ENCODE data around the gene ARHGAP10.

Gene ARHGAP10

DNA sequence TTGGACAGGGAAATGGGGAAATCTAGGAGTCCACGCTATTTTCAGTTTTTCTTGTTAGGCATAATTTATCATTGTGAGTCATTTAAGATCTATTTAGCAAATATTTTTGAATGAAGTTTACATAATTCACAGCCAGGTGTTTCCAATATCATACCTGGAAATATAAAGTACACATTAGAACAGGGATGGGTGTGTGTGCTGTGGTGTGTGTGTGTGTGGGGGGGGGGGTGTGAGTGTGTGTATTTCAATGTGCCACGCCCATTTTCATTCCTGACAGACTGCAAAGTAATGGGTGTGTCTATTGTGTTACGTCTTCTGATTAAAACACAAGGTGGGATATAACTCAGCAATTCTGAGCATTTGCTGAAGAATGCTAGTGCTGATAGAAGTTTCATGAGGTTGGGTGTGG, 33.2 kb downstream of the ARHGAP10 start:
- in situ Hi-C loops (cut with MboI; ENCODE audit: low sequenced_read_pairs): no loop called here

DNA sequence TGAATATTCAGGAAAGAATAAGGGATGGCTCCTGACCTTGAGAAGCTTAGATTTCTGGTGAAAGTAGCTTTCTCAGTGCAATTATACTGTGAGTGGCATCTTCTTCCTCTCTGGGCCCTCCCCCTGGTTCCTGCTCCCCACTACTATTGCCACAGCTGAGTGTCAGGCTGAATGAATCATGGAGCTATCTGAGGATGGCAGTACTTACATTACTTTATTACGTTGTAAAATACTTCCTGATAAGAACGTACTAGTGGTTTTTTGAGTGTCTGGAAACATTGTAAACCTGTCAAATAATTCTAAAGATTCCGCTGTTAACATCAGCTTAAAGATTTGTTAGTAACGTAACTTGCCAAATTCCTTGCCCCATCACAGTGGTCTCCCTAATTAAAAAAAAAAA, 36.2 kb downstream of the ARHGAP10 start:
- in situ Hi-C loops (cut with MboI; ENCODE audit: low sequenced_read_pairs): no loop called here

DNA sequence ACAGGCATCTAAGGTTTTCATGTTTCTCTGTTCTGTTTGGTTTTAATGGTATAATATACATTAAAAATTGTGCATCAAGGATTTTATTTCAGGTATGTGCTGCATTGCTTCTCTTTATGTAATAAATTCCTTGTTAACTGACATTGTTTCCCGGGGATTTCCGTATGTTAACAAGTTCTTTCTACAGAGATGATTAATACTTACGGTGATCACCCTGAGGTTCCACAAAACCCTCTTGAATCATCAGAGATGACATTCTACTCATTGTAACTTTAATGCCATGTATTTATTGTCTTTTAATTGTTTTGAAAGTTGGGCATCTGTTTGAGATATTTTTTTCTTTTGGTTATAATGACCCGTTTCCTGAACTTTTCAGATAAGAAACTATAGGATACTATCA, 37.5 kb downstream of the ARHGAP10 start:
- in situ Hi-C loops (cut with MboI; ENCODE audit: low sequenced_read_pairs): no loop called here

DNA sequence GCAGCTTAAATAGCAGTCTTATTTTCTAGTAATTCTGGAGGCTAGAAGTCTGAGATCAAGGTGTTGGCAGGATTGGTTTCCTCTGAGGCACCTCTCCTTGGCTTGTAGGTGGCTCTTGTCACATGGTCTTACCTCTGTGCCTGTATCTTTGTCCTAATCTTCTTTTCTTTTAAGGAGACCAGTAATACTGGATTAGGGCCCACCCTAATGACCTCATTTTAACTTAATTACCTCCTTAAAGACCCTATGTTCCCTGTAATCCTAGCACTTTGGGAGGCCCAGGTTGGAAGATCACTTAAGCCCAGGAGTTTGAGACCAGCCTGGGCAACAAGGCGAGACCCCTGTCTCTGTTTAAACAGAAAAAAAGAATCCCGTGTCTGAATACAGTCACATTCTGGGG, 38.9 kb downstream of the ARHGAP10 start:
- in situ Hi-C loops (cut with MboI; ENCODE audit: low sequenced_read_pairs): no loop called here

DNA sequence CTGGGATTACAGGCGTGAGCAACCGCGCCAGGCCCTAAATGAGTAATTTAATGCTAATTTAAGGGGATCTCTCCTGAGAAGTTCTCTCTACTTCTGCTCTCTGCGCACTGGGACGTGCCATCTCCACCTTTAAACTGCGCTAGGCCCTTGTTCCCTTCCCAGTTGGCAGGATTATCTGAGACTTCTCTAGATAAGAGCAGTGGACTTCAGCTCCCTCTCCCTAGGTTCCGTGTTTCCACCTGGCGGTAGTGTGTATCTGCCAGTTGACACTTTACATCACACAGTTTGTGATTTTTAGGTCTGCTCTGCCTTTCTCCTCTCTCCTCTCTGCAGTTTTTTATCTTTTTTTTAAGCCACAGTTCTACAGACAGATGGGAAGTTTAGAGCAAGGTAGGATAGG, 40.2 kb downstream of the ARHGAP10 start:
- in situ Hi-C loops (cut with MboI; ENCODE audit: low sequenced_read_pairs): no loop called here

DNA sequence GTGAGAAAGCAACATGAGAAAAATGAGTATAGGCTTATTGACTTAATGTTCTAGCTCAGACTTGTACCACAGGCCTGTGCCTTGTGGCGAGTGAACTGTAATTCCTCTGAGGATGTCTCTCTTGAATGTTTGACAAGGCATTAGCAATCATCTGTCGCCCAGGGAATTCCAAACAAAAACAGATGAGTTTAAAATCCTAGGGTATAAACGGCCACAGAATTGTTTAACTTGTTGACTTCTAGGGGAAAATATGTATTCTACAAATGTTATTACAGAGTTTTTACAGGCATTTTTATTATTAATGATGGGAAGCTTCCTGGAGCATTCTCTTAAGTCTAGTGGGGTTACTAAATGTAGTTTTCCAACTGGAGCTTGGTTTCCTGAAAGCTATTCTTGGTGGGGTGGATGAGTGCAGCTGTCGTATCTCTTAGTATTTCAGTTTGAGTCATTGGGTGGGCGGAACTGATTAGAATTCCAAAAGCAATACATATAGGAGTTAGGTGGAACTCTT, 40.6 kb downstream of the ARHGAP10 start:
- in situ Hi-C loops (cut with MboI; ENCODE audit: low sequenced_read_pairs): no loop called here

DNA sequence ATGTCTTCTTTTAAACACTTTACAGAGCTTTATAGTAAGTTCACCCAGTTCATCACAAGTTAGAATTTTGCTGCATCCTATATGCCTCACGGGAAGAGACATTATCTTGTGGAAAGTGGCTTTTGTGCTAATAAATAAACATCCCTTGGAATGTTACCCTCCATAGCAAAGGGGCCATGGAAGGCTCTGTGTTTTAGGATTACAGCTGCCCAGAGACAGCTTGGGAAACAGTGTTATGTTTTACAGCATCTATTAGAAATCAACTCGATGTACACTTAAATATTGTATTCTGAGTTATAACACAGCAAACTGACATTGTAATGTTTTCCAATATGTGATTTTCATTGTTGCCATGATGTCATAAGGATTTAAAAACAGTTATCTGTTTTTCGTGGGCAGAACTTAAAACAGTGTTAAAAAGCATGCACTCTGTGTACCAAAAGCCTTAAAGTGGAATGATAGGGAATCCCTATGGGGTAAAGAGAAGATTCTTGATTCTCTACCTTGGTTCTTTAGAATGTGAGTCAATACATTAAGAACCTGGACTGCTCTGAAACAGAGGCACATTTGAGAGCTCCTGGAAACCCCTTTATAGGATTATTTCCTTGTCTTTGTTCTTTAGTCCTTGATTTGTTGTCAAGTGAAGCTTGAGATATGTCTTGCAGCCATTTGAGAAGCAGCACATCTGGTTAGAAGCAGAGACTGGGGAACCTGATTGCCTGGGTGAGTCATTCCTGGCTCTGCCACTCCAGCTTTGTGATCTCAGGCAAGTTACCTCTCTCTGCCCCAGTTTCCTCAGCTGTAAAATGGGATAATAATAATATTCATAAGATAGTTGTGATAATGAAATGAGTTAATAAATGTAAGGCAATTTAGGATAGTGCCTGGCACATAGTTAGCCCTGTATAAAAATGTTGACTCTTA, 41.6 kb downstream of the ARHGAP10 start:
- in situ Hi-C loops (cut with MboI; ENCODE audit: low sequenced_read_pairs): no loop called here

DNA sequence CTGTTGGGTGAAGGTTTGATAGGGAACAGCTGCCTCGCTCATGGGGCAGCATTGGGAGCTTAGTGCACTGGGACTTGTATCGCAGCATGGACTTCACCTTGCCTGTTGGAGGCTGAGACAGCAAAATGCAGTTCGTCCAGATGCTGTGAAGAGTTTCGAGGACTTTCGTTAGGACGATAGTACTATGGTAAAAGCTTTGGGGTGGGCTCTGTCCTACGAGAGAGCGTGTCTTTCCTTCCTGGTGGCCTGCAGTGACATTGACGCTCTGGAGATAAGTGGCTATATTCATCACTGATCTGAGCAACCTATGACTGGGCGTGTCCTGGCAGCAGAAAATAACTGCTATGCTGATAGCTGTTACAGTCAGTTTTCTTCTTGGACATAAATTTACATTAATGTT, 44.8 kb downstream of the ARHGAP10 start:
- in situ Hi-C loops (cut with MboI; ENCODE audit: low sequenced_read_pairs): no loop called here

DNA sequence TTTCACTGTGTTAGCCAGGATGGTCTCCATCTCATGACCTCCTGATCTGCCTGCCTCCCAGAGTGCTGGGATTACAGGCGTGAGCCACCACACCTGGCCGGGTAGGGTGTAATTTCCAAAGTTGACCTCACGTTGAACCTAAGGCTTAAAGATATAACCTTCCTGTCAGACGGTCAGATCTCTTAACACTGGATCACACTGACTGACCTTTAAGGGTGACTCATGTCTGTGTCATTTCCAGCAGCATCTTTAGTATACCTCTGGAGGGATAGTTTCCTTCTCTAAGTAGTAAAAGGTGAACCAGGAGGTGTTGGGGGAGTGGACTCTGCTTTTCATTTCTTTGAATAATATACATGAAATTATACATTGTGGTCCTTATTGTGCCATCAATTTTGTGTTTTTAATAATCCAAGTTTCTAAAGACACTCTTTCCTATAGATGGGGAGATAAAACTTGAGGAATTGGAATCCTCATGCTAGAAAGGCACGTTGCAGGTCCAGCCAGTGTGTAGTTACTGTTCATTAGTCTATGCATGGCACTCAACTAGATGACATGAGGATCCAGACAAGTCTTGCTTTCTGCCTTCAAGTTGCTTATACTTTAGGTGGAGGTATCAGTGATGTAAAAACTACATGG, 45.7 kb downstream of the ARHGAP10 start:
- in situ Hi-C loops (cut with MboI; ENCODE audit: low sequenced_read_pairs): no loop called here

DNA sequence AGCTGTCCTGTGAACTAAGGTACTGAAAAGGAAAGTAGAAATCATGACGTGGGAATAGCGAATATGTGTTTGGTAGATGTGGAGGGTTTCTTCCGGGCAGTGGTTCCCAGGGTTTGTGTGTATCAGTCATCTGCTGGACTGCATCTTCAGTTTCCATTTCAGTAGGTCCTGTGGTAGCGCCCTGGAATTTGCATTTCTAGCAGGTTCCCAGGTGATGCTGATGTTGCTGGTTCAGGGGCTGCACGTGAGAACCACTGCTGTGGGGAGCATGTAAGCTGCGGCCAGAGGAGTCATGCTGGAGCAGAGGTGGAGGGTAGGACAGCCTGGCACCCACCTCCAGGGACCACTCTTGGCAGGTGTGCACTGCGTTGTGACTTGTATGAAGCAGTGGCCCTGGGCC, 47.1 kb downstream of the ARHGAP10 start:
- in situ Hi-C loops (cut with MboI; ENCODE audit: low sequenced_read_pairs): no loop called here

DNA sequence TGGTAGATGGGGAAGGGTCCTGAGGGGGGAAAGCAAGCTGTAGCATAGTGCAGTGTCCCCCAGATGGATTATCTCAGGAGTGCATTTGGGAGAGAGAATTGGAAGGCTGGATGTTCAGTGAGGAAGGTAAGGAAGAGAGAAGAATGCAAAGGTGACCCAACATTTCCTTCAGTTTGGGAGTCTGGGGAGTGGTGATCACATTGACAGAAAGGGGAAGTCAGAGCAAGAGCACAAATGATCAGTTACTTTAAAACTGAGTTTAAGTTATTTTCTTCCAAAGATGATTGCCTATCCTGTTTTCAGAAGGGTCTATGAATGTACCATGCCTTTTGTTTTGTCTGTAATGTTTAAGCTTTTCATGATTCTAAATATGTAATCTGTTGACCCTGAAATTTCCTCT, 47.6 kb downstream of the ARHGAP10 start:
- in situ Hi-C loops (cut with MboI; ENCODE audit: low sequenced_read_pairs): no loop called here

DNA sequence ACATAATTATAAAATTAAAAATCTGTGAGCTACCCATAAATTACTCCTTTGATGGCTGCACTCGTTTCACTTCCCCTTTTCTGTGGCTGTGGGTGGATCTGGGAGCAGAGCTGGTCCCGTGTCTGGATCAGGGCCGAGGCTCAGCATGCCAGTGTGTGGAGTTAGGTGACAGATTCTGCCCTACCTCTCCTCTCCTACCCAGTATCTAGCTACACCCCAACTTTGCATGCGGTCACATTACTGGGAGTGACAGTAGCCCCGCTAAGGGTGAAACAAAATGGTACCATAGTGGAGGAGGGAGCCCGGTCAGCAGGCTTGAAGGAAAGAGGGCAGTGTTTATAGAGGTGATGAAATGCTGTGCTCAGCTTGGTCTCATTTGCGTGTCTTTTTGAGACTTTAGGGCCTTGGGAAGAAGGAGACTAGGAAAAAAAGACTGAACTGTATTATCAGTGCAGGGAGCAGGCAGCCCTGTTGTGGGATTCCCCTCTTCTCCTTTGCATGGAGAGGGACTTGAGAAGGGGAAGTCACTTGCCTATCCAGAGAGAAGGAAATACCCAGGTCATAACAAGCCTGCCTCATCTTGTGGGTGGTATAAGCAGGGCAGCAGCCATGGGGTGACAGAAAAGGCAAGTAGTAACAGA, 48.4 kb downstream of the ARHGAP10 start:
- in situ Hi-C loops (cut with MboI; ENCODE audit: low sequenced_read_pairs): no loop called here

DNA sequence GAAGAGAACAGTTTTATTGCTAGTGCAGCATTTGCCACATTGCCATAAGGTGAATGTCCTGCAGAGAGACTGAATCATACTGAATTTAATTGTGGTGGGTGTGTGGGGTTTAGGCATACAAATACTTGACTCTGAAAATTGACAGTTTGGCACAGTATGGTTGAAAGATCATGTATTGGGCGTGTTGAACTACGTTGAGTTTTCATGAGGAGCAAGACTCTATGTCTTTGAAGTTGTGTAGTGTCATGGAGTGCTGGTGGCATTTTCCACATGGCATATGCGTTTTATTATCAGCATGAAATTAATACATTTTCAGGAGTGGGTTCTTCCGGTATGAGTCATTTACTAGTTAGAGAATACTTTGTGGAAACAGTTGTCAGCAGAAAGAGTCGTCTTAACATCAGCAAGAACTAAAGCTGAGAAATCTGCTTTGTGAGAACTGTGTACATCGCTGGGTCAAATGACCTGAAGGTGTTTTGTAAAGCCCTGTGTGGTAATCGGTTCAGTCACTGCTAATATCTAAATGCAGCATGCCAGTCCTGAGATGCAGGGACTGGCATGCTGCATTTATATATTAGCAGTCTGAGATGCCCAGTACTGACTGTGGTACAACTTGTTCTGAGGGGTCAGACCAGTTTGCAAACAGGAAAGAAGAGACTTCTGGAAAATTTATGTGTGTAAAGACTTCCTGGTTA, 50.3 kb downstream of the ARHGAP10 start:
- in situ Hi-C loops (cut with MboI; ENCODE audit: low sequenced_read_pairs): no loop called here

DNA sequence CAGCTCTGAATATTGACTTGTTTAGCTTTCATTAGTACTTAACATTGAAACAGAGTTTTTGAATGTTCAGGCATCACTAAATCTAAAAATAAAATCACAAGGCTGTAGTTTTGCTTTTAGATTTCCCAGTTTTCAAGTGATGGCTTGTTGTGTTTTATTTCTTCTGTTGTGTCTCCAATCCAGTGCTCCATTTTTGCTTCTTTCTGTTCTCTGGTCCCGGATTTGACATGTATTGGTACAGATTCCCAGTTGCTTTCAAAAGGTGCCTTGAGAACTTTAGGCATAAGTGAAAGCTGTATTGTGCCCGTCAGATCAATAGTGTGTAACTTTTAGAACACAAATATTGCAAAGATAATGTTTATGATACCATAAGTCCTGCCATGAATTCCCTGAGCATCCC, 53.2 kb downstream of the ARHGAP10 start:
- in situ Hi-C loops (cut with MboI; ENCODE audit: low sequenced_read_pairs): no loop called here

DNA sequence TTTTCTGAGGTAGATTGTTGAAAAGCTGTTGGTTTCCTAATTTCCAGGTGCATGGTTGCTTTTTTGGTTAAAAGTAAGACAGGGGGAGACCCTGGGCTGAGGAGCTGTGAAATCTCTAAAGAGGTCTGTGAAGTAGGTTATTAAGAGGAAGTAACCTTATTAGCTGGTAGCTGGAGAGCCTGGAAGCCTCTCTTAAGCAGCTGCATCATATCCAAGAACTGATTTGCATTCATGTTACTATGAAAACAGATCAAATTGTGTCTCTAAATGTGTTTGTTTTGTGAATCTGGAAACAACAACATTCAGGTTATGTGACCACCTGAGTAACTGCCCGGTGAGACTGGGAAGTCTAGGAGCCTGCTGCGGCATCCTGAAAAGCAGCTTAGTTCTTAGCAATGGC, 54.1 kb downstream of the ARHGAP10 start:
- in situ Hi-C loops (cut with MboI; ENCODE audit: low sequenced_read_pairs): no loop called here

DNA sequence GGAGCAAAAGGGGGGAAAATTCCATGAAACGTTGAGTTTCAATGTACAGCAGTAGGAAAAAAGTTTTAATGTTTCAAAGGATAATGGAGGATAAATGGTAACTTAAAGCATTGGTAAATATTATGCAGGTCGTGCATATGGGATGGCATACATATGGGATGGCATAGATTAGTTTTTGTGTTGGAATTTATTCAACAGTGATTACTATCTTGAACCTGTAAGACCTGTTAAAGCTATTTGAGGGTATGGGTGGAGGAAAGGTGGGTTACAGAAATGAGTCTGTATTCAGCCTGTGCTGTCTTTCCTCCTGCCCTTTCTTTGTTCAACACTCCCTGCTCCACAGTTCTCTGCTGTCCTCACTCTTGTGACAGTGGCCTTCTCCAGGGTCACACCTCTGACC, 54.6 kb downstream of the ARHGAP10 start:
- in situ Hi-C loops (cut with MboI; ENCODE audit: low sequenced_read_pairs): no loop called here

DNA sequence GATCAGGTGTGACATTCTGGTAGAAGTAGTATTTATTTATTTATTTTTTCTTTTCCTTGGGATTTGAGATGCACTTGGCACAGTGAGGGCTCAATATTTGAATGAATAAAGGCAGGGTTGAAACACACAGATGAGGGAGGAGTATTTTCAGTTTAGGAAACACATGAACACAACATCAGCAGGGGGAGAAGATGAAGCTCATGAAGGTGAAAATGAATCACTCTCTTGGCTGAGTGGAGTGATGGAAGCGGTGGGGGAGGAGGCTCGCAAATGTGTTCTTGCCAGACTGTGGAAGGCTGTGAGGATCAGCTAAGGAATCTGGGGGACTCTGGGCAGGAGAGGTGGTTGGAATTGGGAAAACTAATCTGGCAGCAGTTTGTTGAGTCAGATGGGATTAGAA, 55.3 kb downstream of the ARHGAP10 start:
- in situ Hi-C loops (cut with MboI; ENCODE audit: low sequenced_read_pairs): no loop called here

DNA sequence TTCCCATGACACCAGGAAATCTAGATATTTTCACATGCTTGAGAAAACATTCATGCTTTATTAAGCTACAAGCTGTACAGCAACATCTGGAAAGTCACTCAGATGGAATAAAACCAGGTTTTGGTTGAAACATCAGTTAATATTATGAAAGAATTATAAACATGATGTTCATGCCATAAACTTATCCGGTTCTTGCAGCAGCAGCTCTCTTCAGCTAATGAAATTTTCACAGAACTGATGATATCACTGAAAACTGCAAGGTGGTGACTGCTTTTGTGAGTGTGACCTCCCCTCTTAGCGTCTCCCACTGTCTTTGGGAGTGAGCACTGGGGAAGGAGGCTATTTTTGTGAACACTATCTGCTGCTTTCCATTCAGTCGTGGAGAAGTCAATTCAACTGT, 56.9 kb downstream of the ARHGAP10 start:
- in situ Hi-C loops (cut with MboI; ENCODE audit: low sequenced_read_pairs): no loop called here

DNA sequence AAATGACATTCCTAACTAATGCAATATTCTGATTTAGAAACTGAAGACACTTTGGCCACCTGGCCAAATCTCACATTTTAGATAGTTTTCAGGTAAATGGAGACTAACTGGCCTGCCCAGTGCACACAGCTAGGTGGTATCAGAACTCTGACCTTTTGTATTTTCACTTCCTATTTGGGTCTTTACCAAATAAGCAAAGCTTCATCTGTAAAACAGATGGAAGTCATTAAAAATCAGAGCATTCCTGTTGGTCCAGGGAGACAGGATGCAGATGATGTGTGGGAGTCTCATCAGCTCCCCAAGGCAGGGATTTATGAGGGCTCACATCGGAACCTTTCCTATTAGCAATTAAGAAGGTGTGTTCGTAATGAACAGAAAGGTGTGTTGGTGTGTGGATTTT, 57.7 kb downstream of the ARHGAP10 start:
- in situ Hi-C loops (cut with MboI; ENCODE audit: low sequenced_read_pairs): no loop called here

DNA sequence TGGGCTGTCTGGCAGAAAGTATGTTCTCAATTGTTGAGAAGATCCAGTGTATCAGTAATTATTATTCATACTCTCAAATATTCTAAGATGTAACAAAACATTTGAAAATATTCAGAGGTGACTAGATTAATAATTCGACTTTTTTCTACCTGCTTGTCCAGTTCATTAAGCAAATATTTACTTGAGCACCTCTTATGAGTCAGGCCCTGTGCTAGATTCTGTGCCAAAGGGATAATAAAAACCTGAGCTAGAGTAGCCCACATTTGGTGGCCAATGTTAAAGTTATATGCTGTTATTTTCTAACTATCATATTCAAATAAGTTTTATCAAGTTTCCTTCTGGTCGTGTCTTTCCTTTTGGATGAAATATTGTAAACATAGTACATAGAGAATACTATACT, 58.5 kb downstream of the ARHGAP10 start:
- in situ Hi-C loops (cut with MboI; ENCODE audit: low sequenced_read_pairs): no loop called here

DNA sequence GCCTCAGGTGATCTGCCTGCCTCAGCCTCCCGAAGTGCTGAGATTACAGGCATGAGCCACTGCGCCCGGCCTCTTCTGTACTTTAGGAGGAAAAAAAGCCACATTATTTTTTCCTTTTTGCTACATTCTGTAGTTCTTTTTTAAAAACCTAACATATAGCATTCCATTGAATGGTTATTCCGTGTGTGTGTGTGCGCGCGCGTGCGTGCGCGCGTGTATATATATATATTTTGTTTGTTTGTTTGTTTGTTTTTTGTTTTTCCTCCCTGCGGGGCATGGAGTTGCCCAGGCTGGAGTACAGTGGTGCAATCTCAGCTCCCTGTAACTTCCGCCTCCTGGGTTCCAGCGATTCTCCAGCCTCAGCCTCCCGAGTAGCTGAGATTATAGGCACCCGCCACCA, 59.5 kb downstream of the ARHGAP10 start:
- in situ Hi-C loops (cut with MboI; ENCODE audit: low sequenced_read_pairs): no loop called here

Data from HL-60/S4 (cell line).